GM12873 (cell line): ENCODE results near the gene RPL36.

Experiments used
- CTCF ChIP-seq: IDR thresholded peaks from 2 replicates; pipeline ENCODE4 v1.5.1; 2012; ENCODE audit warnings: low read depth, mild to moderate bottlenecking, moderate library complexity, low read length, control low read depth; ENCODE audit not compliant: insufficient read depth; ENCODE audit errors: missing control alignments

RPL36 gene

GRCh38 chr19:5738423-5738822, 48.3 kb downstream of the RPL36 start:
- TF ChIP-seq CTCF = no peak
